ENCODE data around the gene PRXL2B. TPM values are rescaled to one million over a fixed set of nuclear protein-coding genes. Genes with fewer than 3 reads are reported as not detected.

Gene PRXL2B, protein sequence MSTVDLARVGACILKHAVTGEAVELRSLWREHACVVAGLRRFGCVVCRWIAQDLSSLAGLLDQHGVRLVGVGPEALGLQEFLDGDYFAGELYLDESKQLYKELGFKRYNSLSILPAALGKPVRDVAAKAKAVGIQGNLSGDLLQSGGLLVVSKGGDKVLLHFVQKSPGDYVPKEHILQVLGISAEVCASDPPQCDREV
- total RNA-seq, result 9.8 TPM
- long read RNA-seq, transcript PRXL2B-204 (7 exons, 2,749 nt), result major isoform, 8 of 35 reads
- long read RNA-seq, transcript PRXL2B-203 (7 exons, 2,689 nt), result minor isoform, 7 of 35 reads
- long read RNA-seq, partial matches to known transcripts, result 5 of 35 reads
- long read RNA-seq, other reads (novel, unspliced or antisense), result 10 of 35 reads

- DNase-seq (peak; percentile 100), ATAC-seq (ENCODE audit: poor library complexity) (peak; percentile 94)
- intact Hi-C loops (cut with DNase I), result no loop called here
Observed at GRCh38 chr1:2586154-2587070, at the start of gene PRXL2B. PRXL2B (plus strand) TSS chr1:2586777; CDS start chr1:2586886, 109 bp downstream.

GRCh38 chr1:2537784-2538115, 48.8 kb upstream of the PRXL2B start:
- ATAC-seq (ENCODE audit: poor library complexity) (no peak), DNase-seq (no peak)
- intact Hi-C loops (cut with DNase I), result no loop called here

- intact Hi-C loops (cut with DNase I), result no loop called here
- DNase-seq (no peak), ATAC-seq (ENCODE audit: poor library complexity) (no peak)
Observed at GRCh38 chr1:2538376-2538775, 48.2 kb upstream of the PRXL2B start.

DNA sequence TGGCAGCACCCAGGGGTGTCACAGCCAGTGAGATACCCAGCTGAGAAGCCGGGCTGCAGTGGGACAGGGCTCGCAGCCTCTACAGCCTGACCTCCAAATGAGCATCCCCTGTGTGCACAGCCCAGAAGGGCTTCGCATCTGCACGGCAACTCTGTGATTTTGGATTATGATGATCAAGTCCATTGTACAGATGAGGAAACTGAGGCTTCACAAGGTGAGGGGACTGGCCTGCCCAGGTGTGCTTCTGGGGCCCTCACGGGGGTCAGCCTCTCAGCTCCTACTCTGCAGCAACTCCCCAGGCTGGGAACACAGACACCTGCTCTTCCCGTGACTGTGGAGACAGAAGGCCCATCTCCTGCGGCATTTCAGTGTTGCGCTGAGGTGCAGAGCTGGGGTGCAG, 47.7 kb upstream of the PRXL2B start:
- DNase-seq (no peak), ATAC-seq (ENCODE audit: poor library complexity) (no peak)
- intact Hi-C loops (cut with DNase I), result no loop called here

GRCh38 chr1:2539312-2539907, 47.2 kb upstream of the PRXL2B start:
- intact Hi-C loops (cut with DNase I), result no loop called here
- ATAC-seq (ENCODE audit: poor library complexity) (no peak), DNase-seq (no peak)

- no peak for DNase-seq
- ATAC-seq (ENCODE audit: poor library complexity), result no peak
- intact Hi-C loops (cut with DNase I), result no loop called here
Observed at GRCh38 chr1:2540816-2541492, 45.6 kb upstream of the PRXL2B start.

- DNase-seq, result peak; percentile 80
- intact Hi-C loops (cut with DNase I), result no loop called here
- no peak for ATAC-seq (ENCODE audit: poor library complexity)
Observed at GRCh38 chr1:2541619-2542245, 44.8 kb upstream of the PRXL2B start.

DNA sequence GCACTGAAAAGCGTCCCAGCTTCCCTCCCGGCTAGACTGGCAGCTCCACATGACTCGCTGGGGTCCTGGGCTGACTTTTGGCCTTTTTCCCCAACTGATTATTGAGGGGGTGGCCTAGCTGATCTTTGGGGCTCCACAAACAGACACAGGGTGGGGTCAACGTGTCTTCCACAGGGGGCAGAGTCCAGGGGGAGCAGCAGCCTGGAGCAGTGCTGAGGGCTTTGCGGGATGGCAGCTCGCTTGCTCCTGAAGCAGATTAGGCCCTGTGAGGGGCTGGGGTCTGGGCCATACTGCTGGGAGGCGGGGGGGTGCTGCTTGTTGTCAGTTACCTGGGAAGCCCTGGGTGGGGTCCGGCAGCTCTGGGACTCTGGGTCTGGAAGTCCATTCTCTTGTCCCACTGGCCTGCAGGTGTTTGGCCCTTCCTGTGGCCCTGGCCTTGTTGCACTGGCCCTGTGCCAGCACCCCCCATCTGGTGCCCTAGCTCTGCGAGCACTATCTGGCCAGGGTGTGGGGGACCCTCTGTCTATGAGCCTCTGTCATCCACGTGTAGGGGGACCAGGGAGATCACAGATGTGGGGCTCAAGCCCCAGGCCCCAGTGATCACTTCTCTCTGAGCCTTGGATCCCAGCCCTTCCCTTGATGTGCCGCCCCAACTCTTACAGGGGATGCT, 44.2 kb upstream of the PRXL2B start:
- DNase-seq (no peak), ATAC-seq (ENCODE audit: poor library complexity) (no peak)
- intact Hi-C loops (cut with DNase I), result no loop called here

GRCh38 chr1:2543543-2544092, 43.0 kb upstream of the PRXL2B start:
- no peak for ATAC-seq (ENCODE audit: poor library complexity)
- intact Hi-C loops (cut with DNase I), result no loop called here
- no peak for DNase-seq

DNA sequence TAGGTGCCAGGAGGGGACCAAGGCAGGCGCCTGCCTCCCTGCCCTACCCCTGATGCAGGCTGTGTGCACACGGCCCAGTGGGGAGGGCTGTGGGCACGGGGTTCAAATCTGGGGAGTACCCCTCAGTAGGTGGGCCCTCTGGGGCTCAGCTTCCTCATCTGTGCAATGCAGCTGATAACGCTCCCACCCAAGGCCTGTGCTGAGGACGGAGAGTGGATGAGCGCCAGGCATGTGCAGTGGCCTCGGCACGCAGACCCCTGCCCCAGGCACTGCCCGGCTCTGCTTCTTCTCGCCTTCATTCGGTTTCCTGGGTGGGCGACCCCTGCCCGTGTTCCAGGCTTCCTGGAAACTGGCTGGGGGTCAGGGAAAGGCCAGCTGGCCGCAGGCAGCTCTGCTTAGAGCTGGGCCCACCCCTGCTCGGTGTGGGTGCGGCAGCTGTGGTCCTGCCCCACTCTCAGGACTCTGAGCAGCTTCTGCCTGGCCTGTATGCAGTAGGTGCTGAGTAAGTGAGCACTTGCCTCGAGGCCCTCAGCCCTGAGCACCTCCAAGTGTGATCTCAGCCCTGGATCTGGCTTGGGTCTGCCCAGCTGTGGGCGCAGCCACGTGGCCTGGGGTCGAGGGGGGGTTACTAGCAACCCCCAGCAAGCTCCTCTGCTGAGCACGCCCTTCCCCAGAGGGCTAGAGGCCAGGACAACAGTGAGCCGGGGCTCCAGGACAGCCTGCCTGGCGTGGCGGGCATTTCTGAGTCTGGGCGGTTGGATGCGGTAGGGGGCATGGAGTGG, 42.3 kb upstream of the PRXL2B start:
- ATAC-seq (ENCODE audit: poor library complexity) (no peak), DNase-seq (no peak)
- intact Hi-C loops (cut with DNase I), result no loop called here

- ATAC-seq (ENCODE audit: poor library complexity), result no peak
- DNase-seq, result no peak
- intact Hi-C loops (cut with DNase I), result no loop called here
Observed at GRCh38 chr1:2544875-2545640, 41.5 kb upstream of the PRXL2B start.

- intact Hi-C loops (cut with DNase I), result loop anchor here (2.0 kb wide), 1 partner anchor 131 kb away; no protein-coding TSS in a partner anchor
- ATAC-seq (ENCODE audit: poor library complexity), result peak; percentile 68
- peak; percentile 93 for DNase-seq
Observed at GRCh38 chr1:2545754-2546514, 40.6 kb upstream of the PRXL2B start.

GRCh38 chr1:2546515-2547209, 39.9 kb upstream of the PRXL2B start:
- DNase-seq, result peak; percentile 89
- ATAC-seq (ENCODE audit: poor library complexity), result peak; percentile 67
- intact Hi-C loops (cut with DNase I), result loop anchor here (2.0 kb wide), 1 partner anchor 132 kb away; no protein-coding TSS in a partner anchor

- intact Hi-C loops (cut with DNase I), result loop anchor here (2.0 kb wide), 2 partner anchors 31 to 133 kb away; no protein-coding TSS in a partner anchor
- DNase-seq (peak; percentile 64), ATAC-seq (ENCODE audit: poor library complexity) (no peak)
Observed at GRCh38 chr1:2547210-2548067, 39.1 kb upstream of the PRXL2B start.
